Fibroblast of skin of scalp (primary cell): ENCODE measurements around the gene ALAD.
A peak's percentile ranks its signal among the peaks of the same experiment; 100 is the strongest.
"Not testable (repeated sequence)": the region's sequence is repeated elsewhere in the genome, so short reads cannot be mapped to it uniquely, and the experiment has no call there.

ENCODE experiments used
- DNase-seq: peaks from one replicate; pipeline ENCODE4 v3.0.0-alpha.2; 2013

The ALAD gene

GRCh38 chr9:113373256-113373655 is 27.8 kb downstream of the ALAD start:
- no peak for DNase-seq

- no peak for DNase-seq
These were observed 29.0 kb downstream of the ALAD start for GRCh38 chr9:113372059-113372458.

- DNase-seq, result no peak
These were observed 30.2 kb downstream of the ALAD start for GRCh38 chr9:113370806-113371325.

DNA sequence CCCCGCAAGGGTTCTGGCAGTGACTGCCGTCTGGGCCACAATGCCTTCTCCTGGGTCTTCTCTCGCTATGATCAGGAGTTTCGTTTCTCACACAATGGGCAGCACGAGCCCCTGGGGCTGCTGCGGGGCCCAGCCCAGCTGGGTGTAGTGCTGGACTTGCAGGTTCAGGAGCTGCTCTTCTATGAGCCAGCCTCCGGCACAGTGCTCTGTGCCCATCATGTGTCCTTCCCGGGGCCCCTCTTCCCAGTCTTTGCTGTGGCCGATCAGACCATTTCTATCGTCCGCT is 31.3 kb downstream of the ALAD start:
- no peak for DNase-seq

DNA sequence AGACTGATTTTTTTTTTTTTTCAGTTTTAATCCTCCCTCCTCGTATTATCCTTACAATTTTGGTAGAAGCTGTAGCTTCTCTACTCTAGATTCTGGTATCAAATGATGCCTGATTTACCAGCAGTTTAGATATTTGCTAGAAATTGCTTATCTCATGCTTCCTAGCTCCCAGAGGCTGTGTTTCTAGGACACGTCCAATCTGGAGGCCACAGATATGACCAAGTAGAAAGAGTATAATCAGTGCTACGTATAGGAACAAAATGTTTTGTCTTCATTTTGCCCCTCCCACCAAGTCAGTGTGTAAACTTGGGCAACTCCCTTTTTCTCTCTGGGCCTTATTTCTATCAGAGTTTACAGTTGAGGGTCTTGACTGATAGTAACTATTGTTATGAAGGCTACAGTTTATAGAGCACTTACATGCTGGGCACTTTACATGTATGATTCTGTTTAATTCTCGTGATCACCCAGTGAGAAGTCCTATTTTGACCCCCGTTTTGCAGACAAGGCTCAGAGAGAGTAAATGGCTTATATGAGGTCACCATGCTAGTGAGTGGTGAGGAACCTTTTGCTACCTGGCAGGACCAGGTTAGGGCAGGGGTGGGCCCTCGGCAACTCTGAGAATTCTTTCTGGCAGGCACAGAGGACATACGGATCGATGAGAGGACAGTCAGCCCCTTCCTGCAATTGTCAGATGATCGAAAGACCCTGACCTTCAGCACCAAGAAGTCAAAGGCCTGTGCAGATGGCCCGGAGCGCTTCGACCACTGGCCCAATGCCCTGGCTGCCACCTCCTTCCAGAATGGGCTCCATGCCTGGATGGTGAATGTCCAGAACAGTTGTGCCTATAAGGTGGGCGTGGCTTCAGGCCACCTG is 31.9 kb downstream of the ALAD start:
- DNase-seq, result no peak

DNA sequence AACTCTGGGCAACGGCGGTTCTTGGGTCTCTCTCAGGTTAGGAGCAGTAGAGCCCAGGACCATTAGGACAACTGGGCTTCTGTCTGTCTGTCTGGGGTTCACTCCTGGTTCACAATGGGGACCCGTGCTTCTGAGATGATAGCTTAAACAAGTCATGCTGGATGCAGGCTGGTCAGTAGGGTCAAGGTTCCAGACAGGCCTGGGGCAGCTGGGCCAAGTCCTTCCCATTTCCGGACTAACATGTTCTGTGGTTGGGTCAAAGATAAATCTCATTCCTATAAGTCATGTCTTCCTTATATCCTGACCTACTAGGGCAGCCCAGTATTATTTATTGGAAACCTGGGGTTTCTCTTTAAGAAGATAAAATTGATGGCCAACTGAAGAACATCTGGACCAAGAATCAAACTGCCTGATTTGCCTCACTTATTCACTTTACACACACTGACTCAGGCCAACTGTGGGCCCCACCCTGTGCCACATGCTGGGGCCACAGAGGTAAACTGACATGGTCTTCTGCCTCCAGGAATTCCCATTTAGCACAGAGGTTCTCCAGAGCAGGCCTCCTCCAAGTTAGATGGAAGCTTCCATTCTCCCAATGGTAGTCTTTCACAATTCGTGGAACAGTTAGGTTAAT is 32.6 kb downstream of the ALAD start:
- no peak for DNase-seq

GRCh38 chr9:113365652-113366051 is 35.4 kb downstream of the ALAD start:
- DNase-seq, result not testable (repeated sequence)

DNA sequence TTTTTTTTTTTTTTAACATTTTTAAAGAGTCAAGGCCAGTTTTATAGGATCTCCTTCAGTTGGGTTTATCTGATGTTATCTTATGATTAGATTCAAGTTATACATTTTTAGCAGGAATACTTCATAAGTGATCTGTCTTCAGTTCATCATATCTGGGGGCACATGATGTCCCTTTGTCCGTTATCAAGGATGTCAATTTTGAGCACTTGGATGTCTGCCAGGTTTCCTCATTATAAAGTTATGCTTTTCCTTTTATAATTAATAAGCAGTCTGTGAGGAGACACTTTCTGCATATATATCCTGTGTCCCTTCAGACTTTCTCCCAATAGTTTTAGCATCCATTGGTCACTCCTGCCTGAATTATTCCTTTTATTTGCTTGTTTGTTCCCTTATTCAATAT is 36.1 kb downstream of the ALAD start:
- DNase-seq, result no peak

DNA sequence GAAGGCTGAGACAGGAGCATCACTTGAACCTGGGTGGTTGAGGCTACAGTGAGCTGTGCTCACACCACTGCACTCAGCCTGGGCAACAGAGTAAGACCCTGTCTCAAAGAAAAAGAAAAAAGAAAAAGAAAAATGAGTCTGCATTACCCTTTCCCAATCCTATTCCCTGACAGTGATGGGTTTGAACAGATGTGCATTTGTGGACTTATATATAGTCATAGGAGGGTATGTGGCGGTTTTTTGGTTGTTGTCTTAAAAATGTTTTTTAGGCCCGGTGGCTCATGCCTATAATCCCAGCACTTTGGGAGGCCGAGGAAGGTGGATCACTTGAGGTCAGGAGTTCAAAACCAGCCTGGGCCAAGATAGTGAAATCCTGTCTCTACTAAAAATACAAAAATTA is 37.7 kb downstream of the ALAD start:
- DNase-seq, result no peak

DNA sequence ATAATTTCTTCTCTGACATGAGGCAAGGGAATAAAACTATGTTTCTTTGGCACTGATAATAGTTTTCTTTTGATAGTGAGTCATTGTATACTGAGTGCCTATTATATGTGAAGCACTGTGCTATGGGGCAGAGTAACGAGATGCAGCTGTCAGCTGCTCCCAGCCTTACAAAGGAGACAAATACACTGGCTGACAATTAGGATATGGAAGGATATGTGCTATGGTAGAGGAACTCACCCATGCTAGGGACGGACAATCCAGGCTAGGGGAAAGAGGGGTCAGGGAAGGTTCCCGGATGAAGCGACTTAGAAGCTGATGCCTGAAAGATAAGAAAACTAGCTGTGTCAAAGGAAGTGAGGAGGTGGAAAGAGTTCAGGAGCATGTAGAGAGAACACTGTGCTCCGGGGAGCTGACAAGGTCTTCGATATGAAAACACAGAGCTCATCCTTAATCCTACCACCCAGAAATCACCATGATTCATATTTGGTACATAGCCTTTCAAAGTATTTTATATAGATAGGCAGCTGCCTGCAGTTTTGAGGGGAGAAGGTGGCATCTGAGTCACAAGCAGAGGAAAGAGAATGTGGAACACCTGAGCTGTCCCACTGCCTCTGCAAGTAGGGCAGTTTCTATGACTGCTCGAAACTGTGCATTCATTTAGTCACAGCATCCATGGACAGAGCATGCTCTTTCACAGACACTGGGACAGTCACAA is 39.6 kb downstream of the ALAD start:
- peak; percentile 21 for DNase-seq

DNA sequence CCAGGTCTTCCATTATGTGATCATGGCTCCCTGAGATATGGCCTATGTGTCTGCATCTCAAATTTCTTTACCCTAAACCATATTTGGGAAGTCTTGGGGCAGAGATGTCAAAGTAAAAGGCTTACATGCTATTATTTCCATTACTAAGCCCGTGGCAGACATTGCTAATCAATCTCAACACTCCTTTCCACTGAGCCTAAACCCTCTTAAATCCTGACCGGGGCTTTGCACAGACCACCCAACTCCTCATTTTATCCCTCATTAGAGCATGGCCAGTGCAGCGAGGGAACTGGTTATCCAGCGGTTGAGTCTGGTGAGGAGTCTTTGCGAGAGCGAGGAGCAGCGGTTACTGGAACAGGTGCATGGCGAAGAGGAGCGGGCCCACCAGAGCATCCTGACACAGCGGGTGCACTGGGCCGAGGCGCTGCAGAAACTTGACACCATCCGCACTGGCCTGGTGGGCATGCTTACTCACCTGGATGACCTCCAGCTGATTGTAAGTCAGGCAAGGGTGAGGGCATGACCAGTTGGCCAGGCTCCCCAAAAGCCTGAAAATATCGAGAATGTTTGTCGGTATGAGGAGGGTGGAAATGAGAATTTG is 40.7 kb downstream of the ALAD start:
- DNase-seq, result no peak

DNA sequence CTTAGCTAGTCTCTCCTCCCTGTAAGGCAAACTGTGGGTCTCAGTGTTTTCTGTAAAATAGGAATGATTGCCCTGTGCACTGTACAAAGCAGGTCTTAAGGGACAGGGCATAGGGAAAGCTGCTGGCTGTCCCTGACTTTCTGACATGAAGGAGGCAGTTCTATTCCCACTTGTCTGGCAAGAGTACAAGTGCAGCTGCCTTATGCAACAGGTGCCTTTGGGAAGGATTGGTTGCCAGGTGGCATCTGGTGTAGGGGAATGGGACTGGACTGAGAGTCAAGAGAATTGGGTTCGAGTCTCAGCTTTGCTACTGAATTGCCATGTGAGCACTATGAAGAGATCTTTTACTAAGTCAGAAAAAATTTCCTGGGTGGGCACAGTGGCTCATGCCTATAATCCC is 41.7 kb downstream of the ALAD start:
- DNase-seq, result no peak

DNA sequence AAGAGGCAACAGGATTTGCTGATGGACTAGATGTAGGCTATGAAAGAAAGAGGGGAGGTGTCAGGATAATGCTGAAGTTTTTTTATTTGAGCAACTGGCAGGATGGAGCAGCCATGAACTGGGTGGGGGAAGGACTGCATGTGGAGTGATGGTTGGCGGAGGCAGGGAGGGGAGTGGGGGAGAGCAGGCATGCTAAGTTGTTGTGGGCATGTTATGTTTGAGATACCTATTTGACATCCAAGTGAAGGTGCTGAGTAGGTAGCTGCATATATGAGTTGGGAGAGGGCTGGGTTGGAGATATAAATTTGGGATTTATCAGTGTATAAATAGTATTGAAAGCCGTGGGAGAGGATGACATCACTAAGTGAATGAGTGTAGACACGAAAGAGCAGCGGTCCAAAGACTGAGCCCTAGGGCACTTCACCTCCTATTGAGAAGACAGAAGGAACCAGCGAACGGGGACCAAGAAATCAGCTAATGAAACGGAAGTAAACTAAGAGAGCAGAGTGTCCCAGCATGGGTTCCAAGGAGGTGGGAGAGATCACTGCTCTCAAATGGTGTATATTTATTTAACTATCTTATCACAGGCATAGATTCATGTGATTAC is 44.3 kb downstream of the ALAD start:
- no peak for DNase-seq

DNA sequence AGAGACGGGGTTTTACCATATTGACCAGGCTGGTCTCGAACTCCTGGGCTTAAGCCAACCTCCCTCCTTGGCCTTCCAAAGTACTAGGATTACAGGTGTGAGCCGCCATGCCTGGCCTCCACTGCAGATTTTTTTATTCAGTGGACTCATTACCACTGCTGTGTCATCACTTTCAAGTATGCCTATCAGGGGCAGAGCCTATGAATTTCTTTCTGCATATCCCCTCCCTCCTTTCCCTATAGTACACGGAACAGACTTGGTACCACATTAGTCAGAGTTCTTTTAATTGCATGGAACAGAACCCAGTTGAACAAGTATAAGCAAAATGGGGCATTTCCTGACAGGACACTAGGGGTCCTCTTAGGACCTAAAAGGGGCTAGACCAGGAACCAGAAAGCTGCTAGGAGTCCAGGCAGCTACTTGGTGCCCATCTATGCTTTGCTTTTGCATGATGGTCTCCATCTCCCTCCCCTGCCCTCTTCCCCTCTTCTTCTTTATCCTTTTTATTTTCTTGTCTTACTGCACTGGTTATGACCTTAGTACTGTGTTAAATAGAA is 46.0 kb downstream of the ALAD start:
- no peak for DNase-seq

DNA sequence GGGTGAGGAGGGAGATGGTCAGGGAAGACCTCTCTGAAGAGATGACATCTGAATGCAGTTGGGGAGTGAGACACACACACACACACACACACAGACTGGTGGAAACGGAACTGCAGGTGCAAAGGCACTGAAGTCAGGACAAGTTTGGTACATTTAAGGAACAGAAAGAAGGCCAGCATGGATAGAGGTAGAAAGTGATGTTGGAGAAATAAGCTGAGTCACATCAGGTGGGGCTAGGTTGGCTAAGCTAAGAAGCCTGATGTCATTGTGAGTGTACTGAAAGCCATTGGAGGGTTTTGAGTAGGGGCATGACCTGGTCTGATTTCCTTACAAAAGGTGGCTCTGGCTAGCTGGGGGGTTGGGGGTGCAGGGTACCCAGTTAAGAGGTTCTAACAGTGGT is 48.7 kb downstream of the ALAD start:
- DNase-seq, result no peak

DNA sequence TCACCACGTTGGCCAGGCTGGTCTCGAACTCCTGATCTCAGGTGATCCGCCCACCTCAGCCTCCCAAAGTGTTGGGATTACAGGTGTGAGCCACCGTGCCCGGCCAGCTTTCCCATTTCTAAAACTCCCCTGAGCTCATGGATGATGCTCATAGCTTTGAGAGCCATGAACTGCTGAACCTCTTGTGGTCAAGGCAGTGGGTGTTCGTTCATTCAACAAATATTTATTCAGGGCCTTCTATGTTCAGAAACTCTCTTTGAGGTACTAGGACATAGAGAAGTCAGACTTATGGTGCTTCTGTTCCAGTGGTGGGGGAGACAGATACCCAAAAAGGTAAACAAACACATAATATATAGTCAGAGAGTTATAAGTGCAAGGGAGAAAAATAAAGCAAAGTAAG is 49.1 kb downstream of the ALAD start:
- DNase-seq, result no peak

- no peak for DNase-seq
These were observed 50.1 kb downstream of the ALAD start for GRCh38 chr9:113350937-113351336.

GRCh38 chr9:113350107-113350661 is 50.9 kb downstream of the ALAD start:
- DNase-seq, result no peak

GRCh38 chr9:113349445-113350094 is 51.5 kb downstream of the ALAD start, which contains the start of gene BSPRY:
Gene BSPRY, plus strand, starts transcription at chr9:113349541. Its CDS starts 39 bp downstream, at chr9:113349580.
- DNase-seq, result no peak

DNA sequence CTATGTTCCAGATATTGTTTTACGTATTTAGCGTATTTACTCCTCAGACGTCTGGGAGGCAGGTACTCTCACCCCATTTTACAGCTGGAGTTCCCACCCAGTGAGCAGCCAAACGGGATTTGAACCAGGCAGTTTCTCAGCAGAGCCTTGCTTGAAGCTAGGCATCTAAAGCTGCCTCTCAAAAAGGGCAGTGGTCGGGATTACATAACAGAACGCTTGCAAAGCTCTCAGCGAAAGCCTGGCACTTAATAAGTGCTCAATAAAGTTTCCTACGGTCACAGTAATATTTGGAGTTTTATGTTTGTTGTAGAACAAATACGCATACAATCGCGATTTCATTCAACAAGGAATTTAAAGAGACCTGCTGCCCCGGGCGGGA is 52.0 kb downstream of the ALAD start:
- no peak for DNase-seq

- DNase-seq, result no peak
These were observed 52.6 kb downstream of the ALAD start for GRCh38 chr9:113348437-113348836.
